HuH-7.5 (cell line): ENCODE measurements around the gene NDOR1.
"Not testable (repeated sequence)": the region's sequence is repeated elsewhere in the genome, so short reads cannot be mapped to it uniquely, and the experiment has no call there.

Experiments
- DNase-seq: peaks from one replicate; pipeline ENCODE4 v3.0.0; 2011; ENCODE audit warnings: low spot score

The NDOR1 gene

DNA sequence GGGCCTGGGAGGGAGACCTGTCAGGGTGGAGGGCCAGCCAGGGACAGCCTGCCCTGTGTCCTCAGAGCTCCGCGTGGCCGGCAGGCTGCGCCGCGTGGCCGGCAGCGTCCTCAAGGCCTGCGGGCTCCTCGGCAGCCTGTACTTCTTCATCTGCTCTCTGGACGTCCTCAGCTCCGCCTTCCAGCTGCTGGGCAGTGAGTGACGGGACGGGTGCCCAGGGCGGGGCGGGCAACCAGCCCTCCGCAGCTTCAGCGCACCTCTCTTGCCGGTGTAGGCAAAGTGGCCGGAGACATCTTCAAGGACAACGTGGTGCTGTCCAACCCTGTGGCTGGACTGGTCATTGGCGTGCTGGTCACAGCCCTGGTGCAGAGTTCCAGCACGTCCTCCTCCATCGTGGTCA is 27.0 kb downstream of the NDOR1 start:
- no peak for DNase-seq

DNA sequence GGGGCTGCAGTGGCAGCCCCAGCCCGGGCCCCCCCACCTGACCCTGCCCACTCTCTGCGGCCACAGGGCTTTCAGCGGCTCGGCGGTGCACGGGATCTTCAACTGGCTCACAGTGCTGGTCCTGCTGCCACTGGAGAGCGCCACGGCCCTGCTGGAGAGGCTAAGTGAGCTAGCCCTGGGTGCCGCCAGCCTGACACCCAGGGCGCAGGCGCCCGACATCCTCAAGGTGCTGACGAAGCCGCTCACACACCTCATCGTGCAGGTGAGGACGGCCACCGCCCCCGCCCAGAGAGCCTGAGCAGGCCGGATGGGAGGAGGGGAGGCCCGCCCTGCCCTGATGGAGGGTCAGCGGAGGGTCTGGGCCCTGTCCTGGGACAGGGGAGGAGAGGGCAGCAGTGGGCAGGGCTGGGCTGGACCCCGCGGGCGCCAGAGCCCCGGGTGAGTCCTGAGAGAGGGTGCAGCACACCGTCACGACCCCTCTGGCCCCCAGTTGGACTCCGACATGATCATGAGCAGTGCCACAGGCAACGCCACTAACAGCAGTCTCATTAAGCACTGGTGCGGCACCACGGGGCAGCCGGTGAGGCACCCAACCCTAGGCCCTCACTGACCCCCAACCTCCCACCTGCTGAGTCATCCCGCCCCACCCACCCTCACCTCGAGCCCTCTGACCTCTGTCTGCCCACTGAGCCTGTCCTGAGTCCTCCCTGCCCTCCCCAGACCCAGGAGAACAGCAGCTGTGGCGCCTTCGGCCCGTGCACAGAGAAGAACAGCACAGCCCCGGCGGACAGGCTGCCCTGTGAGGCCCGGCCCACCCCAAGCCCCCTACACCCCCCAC is 27.9 kb downstream of the NDOR1 start:
- no peak for DNase-seq

DNA sequence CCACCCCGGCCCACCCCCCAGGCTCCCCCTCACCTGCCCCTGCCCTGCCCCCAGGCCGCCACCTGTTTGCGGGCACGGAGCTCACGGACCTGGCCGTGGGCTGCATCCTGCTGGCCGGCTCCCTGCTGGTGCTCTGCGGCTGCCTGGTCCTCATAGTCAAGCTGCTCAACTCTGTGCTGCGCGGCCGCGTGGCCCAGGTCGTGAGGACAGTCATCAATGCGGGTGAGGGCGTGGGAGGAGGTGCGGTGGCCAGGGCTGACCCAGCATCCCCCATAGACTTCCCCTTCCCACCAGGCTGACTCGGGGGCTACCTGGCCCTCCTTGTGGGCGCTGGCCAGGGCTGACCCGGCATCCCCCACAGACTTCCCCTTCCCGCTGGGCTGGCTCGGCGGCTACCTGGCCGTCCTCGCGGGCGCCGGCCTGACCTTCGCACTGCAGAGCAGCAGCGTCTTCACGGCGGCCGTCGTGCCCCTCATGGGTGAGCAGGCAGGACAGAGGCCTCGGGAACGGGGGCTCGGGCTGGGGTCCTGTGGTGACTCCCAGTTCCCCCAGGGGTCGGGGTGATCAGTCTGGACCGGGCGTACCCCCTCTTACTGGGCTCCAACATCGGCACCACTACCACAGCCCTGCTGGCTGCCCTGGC is 28.7 kb downstream of the NDOR1 start:
- DNase-seq = no peak

DNA sequence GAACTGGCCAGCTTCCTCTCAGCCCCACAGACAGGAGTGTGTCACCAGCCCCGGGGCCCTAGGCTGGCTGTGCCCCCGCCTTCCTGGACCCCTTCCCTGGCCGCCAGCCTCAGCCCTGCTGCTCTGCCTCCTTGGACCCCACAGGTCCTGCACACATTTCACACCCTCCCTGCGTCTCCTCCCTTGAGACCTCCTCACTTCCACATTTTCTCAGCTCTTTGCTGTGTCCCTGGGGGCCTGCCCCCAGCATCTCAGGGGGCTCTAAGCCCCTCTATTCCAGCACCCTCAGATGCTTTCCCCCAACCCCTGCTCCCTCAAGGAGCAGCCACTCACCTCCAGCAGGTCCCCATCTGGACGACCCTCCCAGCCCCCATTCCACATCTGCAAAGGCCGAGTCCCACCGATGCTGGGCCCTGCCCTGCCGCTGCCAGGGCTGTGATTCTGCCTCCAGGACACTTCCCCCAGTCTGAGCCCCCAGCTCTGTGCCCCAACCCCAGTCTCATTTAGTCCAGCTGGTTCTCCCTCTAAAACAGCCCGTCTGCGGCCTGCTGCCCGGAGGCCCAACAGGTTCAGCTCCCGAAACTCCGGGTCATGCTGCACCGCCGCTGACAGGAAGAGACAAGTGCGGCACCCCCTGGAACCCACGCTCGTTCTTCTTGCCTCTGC is 29.4 kb downstream of the NDOR1 start:
- DNase-seq = no peak

DNA sequence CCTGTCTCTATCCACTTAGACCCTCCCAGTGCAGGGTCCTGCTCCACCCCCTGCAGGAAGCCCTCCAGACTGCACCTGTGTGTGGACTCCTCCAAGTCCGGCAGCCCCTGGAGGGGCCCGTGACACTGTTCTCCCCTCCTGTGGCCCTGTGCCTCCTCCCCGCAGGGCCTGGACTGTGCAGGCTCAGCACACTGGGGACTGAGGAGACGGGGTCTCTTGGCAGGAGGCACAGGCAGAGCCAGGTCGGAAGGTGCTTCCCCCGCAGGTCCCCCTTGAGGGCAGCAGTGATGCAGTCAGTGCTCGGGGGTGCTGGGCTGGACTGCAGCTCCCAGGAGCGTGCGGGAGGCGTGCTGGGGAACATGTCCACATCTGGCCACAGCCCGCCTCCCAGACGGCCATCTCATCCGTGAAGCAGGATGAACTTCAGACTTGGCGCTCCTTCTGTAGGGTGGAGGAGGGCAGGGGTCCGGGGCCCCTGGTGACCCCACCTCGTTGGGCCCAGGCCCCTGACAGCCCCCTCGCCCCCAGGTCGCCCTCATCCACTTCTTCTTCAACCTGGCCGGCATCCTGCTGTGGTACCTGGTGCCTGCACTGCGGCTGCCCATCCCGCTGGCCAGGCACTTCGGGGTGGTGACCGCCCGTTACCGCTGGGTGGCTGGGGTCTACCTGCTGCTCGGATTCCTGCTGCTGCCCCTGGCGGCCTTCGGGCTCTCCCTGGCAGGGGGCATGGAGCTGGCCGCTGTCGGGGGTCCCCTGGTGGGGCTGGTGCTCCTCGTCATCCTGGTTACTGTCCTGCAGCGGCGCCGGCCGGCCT is 30.1 kb downstream of the NDOR1 start:
- DNase-seq = peak; percentile 80

DNA sequence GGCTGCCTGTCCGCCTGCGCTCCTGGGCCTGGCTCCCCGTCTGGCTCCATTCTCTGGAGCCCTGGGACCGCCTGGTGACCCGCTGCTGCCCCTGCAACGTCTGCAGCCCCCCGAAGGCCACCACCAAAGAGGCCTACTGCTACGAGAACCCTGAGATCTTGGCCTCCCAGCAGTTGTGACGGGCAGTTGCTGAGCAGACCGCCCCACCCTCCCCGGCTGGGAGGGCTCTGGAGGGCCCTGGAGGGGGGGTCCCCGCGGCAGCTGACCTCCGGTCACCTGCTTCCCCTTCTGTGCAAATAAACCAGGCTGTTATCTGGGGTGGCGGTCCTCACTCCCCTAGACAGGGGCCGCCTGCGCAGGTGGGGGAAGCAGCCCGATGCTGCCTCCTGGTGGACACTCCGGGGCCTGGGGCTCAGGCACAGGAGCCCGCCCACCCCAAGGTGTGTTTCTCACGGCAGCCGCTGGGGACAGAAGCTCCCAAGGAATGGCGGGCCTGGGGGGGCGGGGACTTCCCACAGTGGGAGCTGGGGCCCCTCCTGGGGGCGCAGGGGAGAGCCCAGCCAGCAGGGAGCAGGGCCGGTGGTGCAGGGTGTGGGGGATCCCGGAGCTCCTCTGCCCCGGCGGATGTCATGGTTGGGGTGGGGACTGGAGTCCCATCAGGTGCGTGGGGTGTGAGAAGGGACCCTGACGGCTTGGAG is 30.9 kb downstream of the NDOR1 start:
- peak; percentile 99 for DNase-seq

DNA sequence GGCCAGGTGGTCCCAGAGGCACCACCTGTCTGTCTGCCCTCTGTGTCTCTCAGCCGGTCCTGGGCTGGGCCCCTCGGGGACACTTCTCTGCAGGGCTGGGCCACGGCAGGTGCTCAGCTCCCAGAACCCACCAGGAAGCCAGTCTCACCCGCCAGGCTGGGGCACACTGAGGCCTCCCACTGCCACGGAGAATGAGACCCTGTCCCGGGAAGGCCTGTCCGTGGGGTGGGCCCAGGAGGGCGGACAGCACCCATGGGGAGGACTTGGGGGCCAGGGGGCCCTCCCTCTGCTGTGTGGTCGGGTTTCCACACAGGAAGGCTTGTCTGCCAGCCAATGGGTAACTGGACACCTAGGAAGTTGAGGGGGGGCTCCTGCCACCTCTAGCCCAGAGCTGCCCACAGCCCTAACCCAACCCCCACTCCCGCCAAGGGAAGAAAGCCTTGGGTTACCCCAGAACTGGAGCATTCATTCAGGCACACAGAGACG is 31.5 kb downstream of the NDOR1 start:
- DNase-seq = no peak

DNA sequence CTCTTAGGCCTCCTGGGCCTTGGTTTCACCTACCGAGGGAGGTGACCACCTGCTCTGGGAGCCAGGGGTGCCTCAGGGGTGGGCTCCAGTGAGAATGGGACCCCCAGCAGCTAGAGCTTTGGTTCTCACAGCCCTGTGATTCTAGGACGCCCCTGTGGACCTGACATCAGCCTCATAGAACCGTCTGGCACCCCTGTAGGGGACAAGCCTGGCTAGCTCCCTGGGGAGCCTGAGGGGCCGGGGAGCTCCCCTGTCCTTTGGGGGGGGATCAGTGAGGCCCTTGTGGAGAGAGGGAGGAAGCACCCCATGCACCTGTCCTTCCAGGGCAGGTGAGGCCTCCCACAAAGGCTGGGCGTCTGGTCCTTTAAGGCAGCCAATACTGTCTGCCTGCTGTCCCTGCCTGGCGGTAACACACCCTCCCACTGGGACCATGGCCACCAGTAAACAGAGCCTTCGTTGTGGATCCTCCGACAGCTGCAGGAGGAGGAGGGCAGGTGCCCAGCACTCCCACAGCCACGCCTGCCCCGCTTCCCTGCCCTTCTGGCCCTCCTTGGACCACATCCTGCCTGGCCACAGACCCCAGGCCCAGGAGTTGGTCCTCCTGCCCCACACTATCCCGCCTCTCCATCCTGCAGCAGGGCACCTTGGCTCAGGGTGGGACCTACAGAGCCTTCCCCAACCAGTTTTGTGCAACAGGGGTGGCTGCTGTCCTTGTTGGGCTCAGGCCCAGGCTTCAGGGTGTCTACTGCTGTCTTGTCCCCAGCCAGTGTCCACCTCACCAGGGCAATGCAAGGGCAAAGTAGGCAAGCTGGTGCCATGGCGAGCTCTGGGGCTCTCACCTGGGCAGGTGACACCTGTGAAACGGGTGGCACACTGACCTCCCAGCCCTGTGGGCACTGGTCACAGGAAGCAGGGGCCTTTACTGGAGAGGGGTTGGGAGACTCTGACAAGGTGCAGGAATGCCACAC is 32.5 kb downstream of the NDOR1 start:
- DNase-seq = no peak

DNA sequence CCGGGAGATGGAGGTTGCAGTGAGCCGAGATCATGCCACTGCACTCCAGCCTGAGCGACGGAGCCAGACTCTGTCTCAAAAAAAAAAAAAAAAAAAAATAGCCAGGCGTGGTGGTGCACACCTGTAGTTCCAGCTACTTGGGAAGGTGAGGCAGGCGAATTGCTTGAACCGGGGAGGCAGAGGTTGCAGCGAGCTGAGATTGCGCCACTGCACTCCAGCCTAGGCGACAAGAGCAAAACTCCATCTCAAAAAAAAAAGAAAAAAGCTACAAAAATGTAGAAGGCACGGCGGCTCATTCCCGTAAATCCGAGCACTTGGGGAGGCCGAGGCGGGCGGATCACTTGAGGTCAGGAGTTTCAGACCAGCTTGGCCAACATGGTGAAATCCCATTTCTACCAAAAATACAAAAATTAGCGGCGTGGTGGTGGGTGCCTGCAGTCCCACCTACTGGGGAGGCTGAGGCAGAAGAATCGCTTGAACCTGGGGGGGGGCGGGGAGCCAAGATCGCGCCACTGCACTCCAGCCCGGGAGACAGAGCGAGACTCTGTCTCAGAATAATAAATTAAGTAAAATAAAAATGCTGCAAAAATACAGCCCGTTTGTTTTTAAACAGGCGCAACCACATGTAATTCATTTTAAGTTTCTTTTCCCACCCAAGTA is 34.2 kb downstream of the NDOR1 start:
- not testable (repeated sequence) for DNase-seq

DNA sequence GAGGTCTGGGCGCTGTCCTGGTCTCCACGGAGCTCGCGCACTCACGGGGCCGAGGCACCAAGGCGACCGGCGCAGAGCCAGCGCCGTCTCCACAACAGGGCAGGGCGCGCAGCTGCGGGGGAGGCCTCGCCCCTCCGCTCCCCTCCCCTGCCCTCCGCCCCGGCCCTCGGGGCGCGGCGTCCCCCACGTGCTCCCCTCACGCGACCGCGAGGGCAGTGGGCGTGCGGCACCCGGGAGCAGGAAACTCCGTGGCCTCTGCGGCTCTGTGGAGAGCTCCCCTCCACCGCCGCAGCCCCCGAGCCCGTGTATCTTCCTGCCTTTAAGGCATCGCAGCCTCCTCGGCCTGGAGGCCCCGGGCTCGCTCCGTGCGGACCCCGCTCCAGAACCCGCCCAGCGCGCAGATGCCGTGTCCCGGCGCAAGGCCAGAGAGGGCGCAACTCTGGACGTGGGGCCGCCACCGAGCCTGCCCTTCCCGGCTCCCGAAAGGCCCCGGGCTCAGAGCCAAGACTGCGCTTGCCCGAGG is 34.9 kb downstream of the NDOR1 start:
- DNase-seq = no peak

DNA sequence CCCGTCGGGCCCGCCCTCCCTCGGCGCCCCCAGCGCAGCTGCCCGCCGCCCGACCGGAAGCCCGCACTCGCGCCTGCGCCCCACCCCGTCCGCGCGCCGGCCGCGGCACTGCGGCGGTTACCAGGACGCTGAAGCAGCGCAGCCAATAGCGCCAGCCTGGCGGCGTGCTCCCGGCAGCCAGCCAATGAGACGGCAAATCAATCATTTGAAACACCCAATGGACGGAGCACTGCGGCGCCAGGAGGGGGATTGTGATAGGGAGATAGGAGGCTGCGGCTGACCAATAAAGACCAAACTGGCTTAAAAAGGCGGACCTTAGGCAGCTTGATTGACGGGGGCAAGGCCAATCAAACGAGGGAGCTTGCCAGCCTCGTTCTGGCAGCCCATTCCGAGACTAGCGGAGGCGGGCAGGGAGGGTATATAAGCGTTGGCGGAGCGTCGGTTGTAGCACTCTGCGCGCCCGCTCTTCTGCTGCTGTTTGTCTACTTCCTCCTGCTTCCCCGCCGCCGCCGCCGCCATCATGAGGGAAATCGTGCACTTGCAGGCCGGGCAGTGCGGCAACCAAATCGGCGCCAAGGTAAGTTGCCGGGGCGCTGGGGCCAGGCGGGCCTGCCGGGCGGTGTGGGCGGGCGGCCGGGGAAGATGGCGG is 35.5 kb downstream of the NDOR1 start, which contains the start of gene TUBB4B:
Gene TUBB4B (plus strand): TSS at position 447 of the 649 bp plus-strand sequence. CDS start 74 bp downstream, at position 521.
- peak; percentile 100 for DNase-seq

DNA sequence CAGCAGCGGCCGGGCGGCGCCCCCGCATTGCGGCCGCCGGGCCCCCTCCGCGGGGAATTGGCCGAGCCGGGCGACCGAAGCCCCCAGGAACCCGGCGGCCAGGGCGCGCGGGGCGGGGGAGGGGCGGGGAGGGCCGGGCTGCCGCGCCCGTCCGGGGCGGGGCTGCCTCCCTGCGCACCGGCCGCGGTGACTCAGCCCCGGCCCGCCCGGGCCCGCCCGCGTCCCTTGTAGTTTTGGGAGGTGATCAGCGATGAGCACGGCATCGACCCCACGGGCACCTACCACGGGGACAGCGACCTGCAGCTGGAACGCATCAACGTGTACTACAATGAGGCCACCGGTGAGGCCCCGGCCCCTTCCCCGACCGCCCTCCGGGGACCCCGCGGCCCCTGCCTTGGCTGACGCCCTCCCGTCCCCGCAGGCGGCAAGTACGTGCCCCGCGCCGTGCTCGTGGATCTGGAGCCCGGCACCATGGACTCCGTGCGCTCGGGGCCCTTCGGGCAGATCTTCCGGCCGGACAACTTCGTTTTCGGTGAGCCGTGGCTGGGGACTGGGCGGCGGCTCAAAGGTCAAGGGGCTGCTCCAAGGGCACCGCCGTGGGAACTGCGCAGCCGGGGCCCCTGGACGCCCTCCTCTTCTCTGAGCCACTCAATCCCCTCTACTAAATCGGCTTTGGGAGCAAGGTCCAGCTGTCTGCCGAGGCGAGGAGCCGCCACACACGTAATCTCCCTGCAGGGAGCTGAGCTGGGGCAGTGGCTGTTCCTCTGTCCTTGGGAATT is 36.2 kb downstream of the NDOR1 start:
- no peak for DNase-seq

DNA sequence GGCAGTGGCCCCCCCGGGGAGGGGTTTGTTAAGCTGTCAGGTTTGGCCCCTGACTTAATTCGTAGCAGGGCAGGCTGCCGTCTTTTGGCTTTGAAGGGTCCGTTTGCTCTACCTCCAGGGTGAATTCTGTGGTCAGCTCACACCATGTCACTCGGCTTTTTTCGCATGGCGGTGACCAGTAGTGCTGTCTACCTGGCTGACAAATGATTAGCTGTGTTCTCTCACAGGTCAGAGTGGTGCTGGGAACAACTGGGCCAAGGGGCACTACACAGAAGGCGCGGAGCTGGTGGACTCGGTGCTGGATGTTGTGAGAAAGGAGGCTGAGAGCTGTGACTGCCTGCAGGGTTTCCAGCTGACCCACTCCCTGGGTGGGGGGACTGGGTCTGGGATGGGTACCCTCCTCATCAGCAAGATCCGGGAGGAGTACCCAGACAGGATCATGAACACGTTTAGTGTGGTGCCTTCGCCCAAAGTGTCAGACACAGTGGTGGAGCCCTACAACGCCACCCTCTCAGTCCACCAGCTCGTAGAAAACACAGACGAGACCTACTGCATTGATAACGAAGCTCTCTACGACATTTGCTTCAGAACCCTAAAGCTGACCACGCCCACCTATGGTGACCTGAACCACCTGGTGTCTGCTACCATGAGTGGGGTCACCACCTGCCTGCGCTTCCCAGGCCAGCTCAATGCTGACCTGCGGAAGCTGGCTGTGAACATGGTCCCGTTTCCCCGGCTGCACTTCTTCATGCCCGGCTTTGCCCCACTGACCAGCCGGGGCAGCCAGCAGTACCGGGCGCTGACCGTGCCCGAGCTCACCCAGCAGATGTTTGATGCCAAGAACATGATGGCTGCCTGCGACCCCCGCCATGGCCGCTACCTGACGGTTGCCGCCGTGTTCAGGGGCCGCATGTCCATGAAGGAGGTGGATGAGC is 37.0 kb downstream of the NDOR1 start:
- DNase-seq = no peak

DNA sequence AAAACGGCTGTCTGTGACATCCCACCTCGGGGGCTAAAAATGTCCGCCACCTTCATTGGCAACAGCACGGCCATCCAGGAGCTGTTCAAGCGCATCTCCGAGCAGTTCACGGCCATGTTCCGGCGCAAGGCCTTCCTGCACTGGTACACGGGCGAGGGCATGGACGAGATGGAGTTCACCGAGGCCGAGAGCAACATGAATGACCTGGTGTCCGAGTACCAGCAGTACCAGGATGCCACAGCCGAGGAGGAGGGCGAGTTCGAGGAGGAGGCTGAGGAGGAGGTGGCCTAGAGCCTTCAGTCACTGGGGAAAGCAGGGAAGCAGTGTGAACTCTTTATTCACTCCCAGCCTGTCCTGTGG is 37.7 kb downstream of the NDOR1 start:
- not testable (repeated sequence) for DNase-seq

DNA sequence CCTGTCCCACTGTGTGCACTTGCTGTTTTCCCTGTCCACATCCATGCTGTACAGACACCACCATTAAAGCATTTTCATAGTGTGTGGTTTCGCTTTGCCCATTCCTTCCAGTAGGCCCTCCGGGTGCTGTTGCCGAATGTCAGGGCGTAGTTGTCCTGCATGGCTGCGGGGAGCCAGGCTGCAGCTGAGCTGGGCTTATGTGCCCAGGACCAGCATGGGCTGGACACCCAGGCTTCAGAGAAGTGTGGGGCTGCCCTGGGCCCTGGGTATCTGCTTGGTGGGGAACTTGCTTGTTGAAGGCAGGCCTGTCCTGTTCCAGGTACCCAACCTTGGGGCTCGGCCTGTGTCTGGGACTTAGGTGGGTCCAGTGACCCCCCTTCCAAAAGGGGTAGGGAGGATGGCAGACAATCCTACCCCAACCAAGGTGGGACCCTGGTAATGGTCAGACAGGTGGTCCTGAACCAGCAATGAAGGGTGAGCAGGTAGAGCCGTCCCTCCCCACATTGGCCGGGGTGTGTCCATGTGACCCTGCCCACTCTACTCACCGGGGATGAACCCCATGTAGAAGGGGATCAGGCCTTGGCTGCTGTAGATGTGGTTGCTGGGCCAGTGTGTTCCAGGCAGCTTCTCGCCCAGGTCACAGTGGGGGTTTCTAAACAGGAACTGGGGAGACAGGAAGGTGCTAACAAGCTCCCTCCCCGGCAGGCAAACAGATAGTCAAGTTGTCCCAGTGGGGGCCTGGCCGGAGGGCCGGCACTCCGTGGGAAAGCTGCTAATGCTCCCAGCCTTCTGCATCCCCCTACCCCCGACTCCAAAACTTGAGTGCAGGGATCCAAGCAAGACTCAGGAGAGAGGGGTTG is 38.4 kb downstream of the NDOR1 start:
- no peak for DNase-seq
